Measurements from ENCODE around the gene ADGRF5.
"Not testable (repeated sequence)": the region's sequence is repeated elsewhere in the genome, so short reads cannot be mapped to it uniquely, and the experiment has no call there.

The ADGRF5 gene

DNA sequence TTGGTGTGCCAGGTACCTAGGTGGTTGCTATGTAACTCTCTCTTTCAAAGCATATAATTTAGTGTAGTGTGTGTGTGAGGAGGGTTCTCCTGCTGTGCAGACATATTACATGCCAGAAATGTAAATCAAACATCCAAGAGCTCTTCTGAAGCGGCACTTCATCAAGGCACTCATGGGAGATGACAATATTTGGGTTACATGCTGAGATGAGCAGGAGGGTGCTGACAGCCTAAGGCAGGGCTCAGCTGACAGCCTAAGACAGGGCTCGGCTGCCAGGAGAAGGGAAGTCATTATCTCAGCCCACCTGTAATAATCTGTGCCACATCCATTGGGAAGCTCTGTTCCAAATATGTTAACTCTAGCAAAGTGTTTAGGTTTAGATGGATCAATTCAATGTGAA lies 39.1 kb downstream of the ADGRF5 start:
- DNase-seq, result peak; percentile 21

DNA sequence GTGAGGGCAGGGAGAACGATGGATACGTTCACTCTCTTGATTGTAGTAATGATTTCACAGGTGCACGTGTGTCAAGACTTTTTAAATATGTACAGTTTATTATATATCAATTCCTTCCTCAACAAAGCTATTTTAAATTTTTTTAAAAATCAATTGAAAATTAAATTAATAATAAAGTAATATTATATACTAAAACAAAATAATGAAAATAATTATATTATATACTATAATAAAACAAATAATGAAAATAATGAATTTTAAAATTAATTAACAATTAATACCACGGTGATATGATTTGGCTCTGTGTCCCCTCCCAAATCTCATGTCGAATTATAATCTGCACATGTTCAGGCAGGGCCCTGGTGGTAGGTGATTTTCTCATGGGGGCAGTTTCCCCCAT lies 42.7 kb downstream of the ADGRF5 start:
- no peak for DNase-seq

- DNase-seq, result no peak
Observed at GRCh38 chr6:46876126-46876525, 45.6 kb downstream of the ADGRF5 start.

- no peak for DNase-seq
Observed at GRCh38 chr6:46867411-46867810, 54.3 kb downstream of the ADGRF5 start.

DNA sequence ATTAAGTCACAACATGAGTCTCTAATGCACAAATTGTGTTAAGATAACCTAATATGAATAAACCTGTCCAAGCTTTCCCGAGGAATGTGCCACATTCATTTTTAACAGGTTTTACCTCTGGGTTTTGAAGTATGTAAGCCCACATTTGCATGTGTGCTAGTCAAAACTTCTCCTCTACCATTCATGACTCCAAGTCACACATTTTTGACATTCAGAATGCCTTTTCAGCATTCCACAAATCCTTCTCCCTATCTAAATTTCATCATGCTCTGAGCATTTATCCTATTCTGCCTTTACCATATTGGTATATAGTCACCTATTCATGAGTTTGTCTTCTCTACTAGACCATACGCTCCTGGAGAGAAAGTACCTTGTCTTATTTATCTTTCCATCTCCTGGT lies 56.5 kb downstream of the ADGRF5 start:
- DNase-seq, result no peak

GRCh38 chr6:46863791-46864190 lies 57.9 kb downstream of the ADGRF5 start:
- no peak for DNase-seq

- no peak for DNase-seq
Observed at GRCh38 chr6:46862381-46862780, 59.4 kb downstream of the ADGRF5 start.

DNA sequence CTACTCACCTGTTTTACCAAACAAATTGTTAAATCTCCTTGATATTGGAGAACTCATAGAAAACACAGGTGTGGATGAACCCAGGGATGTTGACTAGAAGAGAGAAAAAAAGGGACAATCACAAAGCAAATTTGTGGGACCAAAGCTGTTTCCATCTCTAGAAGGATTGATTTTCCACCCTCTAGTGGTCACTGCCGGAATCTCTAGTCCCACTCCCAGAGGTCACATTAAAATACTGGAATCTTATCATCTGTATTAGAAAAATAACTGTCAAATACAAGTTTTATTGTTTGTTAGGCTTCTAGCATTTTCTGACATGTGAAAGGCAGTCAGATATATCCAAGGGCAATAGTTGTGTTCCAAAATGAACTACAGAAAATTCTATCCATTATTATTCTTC lies 65.8 kb downstream of the ADGRF5 start:
- DNase-seq, result not testable (repeated sequence)

- not testable (repeated sequence) for DNase-seq
Observed at GRCh38 chr6:46851576-46851975, 70.2 kb downstream of the ADGRF5 start.

DNA sequence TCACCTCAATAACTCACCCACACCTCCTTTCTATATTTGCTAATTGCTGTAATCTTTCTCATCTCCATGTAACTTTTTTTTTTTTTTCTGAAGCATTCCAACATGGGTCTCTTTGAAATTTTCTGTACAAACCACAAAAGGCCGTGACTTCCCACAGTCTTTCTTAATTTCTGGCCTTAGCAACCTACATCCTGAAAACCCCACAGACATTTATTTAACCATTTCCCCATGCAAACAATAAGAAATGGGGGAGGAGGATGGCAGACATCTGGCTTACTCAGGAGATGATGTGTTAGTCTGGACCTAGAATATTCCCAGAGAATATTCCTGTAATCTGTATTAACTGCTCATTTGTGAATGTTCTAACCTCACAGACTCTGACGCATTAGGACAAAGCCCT lies 70.9 kb downstream of the ADGRF5 start:
- DNase-seq, result no peak

DNA sequence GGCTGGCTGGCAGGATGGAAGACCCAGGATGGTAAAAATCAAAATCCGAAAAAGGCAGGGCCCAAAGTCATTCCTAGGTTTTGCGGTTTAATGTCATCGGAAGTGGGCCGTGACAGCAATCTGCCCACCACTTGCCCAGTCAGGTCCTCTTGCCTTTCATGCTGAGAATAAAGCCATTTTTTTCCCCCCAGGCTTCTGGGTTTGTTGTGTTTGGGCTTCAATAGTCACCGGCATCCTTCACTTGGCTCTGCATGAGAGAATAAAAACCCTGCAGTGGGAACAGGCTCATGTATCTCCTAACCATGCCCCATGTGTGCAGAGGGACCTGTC lies 72.4 kb downstream of the ADGRF5 start:
- no peak for DNase-seq

DNA sequence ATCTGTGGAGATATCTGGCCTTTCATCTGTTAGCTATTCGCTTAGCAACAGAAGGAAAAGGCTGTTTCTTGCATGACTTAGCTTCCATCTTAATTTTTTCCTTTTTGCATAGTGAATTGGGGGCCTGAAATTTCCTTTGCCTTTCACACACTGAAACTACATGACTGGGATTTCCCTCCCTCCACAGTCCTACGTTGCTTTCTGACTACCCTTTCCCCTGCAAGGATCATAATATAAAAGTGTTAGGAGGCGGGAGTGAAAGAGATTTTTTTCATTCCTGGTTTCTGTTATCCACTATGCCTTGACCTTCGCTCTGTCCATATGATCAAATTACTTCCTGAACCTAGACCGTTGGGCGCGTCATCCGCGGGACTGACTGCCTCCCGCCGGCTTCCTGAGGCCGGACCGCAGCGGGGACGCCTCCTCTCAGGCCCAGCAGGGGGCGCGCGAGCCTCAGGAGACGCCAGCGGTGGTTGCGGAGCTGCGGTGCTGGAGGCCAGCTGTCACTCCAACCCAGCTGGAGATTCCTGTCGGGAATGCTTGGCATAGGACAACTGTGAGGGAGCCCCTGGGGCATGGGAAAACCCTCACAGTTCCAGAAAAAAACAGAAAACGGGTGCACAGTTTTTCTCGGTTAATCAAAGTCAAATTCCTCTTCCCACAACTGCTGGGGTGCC lies 72.9 kb downstream of the ADGRF5 start:
- DNase-seq, result peak; percentile 65

GRCh38 chr6:46845126-46845525 lies 76.6 kb downstream of the ADGRF5 start:
- no peak for DNase-seq

- DNase-seq, result not testable (repeated sequence)
Observed at GRCh38 chr6:46842252-46842846, 79.4 kb downstream of the ADGRF5 start.

DNA sequence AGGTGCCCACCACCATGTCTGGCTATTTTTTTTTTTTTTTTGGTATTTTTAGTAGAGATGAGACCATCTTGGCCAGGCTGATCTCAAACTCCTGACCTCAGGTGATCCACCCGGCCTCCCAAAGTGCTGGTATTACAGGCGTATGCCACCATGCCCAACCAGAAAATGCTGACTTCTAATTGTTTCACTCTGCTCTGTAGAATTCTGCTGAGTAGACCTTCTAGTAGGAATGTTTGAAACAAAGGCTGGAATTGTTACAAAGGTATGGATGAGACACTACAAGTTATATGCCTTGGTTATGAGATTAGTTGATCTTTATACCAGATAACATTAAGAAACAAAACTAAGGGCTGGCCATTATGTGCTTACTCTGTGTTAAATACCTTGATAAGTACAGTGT lies 83.7 kb downstream of the ADGRF5 start:
- no peak for DNase-seq

DNA sequence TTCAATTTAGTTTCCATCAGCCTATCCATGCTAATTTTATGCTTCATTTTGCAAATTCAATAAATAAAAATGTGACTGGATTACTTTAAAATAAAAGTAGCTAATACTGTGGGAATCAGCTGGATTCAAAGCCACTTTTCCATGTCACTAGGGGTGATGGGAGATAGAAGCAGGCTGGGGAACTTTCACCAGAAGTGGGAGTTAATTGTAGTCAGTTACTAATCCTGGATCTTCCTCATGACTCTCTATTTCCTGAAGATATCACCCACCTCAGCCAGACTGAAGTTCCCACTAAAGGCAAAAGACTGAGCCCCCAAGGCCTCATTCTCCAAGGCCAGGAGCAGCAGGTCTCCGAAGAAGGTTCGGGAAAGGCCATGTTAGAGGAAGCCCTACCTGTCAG lies 86.7 kb downstream of the ADGRF5 start:
- not testable (repeated sequence) for DNase-seq

DNA sequence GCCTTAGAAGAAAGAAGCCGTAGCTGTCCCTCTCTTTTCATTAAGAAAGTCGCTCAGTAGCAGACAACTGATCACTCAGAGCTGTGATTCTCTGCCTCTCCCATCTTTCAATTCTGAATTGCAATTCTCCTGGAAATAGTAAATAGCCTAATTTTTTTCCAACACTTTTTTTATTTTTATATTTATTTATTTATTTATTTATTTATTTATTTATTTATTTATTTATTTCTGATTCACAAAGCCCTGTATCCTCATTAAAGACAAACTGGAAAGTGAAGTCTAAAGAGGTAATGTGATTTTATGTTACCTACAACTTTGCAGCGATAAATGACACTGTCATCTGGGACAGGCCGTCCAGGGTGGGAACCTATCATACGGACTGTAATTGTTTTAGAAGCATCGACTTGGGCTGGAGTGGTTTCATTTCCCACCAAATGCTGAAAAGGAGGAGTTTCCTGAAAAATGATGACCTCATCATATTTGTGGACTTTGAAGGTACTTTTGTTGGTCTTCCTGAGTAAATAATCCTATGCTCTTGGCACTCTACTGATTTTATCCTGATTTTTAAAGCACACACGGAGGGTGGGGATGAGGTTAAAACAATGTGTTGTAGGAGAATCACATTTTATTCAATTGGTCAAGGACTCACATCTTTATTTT lies 87.4 kb downstream of the ADGRF5 start:
- DNase-seq, result not testable (repeated sequence)

DNA sequence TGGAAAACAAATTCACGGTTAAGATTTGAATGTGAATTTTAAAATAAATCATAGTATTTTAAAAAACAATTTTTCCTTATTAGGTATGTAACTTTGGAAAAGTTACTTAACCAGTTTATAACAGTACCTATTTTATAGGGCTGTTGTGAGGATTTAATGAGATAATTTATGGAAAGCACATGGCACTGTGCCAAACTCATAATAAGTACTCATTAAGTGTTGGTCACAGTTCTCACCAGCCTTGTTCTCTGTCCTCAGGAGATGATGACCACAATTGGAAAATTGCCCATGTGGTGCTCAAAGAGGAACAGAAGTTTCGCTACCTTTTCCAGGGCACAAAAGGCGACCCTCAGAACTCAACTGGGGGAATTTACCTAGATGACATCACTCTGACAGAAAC lies 88.9 kb downstream of the ADGRF5 start:
- no peak for DNase-seq

DNA sequence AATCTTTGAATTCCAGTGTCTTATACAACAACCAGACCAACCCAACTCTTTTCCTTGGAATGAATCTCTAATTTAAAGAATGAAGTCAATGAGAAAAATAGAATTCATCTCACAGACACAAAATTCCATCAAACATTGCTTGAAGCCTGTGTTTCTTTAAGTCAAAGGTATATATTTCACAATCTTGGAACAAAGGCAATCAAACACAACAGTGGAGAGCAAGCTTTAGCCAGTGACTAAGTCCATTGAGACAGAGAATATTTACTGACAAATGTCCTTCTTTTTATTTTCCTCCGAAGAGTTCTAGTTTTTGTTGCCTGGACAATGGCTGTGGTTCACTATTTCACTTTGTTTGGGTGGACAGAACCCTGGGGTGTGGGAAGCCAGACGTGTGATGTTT lies 92.8 kb downstream of the ADGRF5 start:
- no peak for DNase-seq

DNA sequence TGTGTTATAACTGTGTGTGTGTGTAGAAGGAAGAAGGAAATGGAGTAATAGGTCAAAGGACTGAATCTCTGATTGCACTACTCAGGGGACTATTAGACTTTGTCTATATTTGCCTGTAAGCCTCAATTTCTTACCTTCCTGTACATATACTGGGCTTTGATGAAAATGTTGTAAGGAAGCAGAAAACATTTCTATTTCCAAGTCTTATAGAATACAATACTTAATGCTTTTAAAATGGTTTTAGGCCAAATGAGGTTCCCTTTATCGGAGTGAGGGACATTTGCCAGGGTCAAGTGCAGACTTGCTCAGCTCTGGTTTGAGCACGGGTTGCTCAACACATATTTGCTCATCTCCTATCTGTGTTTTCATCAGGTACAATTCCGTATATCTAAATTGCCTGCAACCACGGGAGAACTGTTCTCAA lies 100.3 kb downstream of the ADGRF5 start:
- DNase-seq, result no peak

GRCh38 chr6:46819561-46819960 lies 102.2 kb downstream of the ADGRF5 start:
- DNase-seq, result no peak

- no peak for DNase-seq
Observed at GRCh38 chr6:46816626-46817025, 105.1 kb downstream of the ADGRF5 start.

- DNase-seq, result no peak
Observed at GRCh38 chr6:46815130-46815529, 106.6 kb downstream of the ADGRF5 start.

GRCh38 chr6:46808806-46809205 lies 112.9 kb downstream of the ADGRF5 start:
- DNase-seq, result no peak
